ENCODE results near the gene ENO1. TPM values are rescaled to one million over a fixed set of nuclear protein-coding genes. Genes with fewer than 3 reads are reported as not detected.
"Not testable (repeated sequence)": the region's sequence is repeated elsewhere in the genome, so short reads cannot be mapped to it uniquely, and the experiment has no call there.

The ENO1 gene
- total RNA-seq, 2 experiments from 2014 or later: 3,008 to 3,028 TPM

DNA sequence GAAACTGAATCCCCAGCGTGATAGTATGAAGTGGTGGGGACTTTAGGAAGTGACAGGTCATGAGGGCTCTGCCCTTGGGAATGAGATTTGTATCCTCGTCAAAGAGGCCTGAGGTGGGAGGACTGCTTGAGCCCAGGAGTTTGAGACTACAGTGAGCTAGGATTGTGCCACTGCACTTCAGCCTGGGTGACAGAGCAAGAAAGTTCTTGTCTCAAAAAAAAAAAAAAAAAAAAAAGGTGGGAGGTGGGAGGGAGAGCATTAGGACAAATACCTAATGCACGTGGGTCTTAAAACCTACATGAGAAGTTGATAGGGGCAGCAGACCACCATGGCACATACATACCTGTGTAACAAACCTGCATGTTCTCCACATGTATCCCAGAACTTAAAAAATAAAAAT is 37.1 kb downstream of the ENO1 start:
- ChIA-PET CTCF (interaction anchor here (0.9 kb wide), 1 partner anchor 163 kb away, joined by 3 read pairs; no protein-coding TSS in a partner anchor), POLR2A (no interaction called here)
- Mint-ChIP-seq H3K27me3 (no peaks in the 10 kb centered on the region), H3K36me3 (no peaks in the 10 kb centered on the region), H3K4me3 (no peak overlapping the region), H3K27ac (no peak overlapping the region), H3K4me1 (ENCODE audit: low read depth) (no peaks in the 10 kb centered on the region), H3K9me3 (peaks cover 8% of the 10 kb centered on the region)
- intact Hi-C loops (cut with micrococcal nuclease): no loop called here
- DNase-seq: no peak

GRCh38 chr1:8839990-8840389 is 38.5 kb downstream of the ENO1 start:
- CTCF ChIA-PET: interaction anchor here (4.4 kb wide), 1 partner anchor 9 kb away, joined by 49 read pairs; no protein-coding TSS in a partner anchor
- intact Hi-C loops (cut with micrococcal nuclease): no loop called here
- Mint-ChIP-seq H3K4me1 (ENCODE audit: low read depth) (no peaks in the 10 kb centered on the region), H3K36me3 (no peaks in the 10 kb centered on the region), H3K9me3 (peaks cover 8% of the 10 kb centered on the region), H3K4me3 (no peak overlapping the region), H3K27ac (no peak overlapping the region), H3K27me3 (no peaks in the 10 kb centered on the region)
- POLR2A ChIA-PET: interaction anchor here (1.0 kb wide), 1 partner anchor 296 kb away, joined by 3 read pairs; no protein-coding TSS in a partner anchor
- DNase-seq: no peak

GRCh38 chr1:8835941-8836643 is 42.4 kb downstream of the ENO1 start:
- Mint-ChIP-seq H3K27ac (no peak overlapping the region), H3K9me3 (peaks cover 8% of the 10 kb centered on the region), H3K4me1 (ENCODE audit: low read depth) (no peaks in the 10 kb centered on the region), H3K4me3 (no peak overlapping the region), H3K27me3 (no peaks in the 10 kb centered on the region), H3K36me3 (no peaks in the 10 kb centered on the region)
- intact Hi-C loops (cut with micrococcal nuclease): no loop called here
- DNase-seq: no peak
- POLR2A ChIA-PET: no interaction called here
- CTCF ChIA-PET: interaction anchor here (1.9 kb wide), 1 partner anchor 13 kb away, joined by 11 read pairs; no protein-coding TSS in a partner anchor

DNA sequence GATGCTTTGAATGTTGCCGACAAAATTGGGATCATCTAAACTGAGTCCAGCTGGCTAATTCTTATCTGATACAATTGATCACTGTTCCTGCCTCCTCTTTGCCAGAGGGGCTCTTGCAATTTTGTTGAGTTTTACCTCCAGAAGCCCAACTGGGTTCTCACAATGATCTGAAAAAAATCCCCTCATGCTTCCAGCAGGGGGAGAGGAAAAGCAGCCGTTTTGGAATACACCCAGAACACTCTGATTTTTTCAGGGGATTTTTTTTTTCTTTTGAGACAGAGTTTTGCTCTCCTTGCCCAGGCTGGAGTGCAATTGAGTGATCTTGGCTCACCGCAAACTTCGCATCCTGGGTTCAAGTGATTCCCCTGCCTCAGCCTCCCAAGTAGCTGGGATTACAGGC is 47.1 kb downstream of the ENO1 start:
- Mint-ChIP-seq H3K9me3 (no peaks in the 10 kb centered on the region), H3K4me3 (no peak overlapping the region), H3K36me3 (no peaks in the 10 kb centered on the region), H3K27me3 (no peaks in the 10 kb centered on the region), H3K4me1 (ENCODE audit: low read depth) (peaks cover 7% of the 10 kb centered on the region), H3K27ac (no peak overlapping the region)
- ChIA-PET POLR2A (no interaction called here), CTCF (interaction anchor here (1.1 kb wide), 1 partner anchor 17 kb away, joined by 3 read pairs; no protein-coding TSS in a partner anchor)
- intact Hi-C loops (cut with micrococcal nuclease): no loop called here
- no peak for DNase-seq

DNA sequence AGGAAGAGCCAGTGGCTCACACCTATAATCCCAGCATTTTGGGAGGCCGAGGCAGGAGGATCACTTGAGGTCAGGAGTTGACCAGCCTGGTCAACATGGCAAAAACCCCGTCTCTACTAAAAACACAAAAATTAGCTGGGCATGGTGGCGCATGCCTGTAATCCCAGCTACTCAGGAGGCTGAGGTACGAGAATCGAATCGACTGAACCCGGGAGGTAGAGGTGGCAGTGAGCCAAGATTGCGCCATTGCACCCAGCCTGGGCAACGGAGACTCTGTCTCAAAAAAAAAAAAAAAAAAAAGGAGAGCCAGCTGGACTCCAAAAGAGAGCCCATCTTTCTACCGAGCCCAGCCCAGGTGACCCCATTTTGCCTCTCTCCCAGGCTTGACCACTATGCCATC is 47.8 kb downstream of the ENO1 start:
- H3K9me3 Mint-ChIP-seq; POLR2A ChIA-PET; H3K4me3 Mint-ChIP-seq; intact Hi-C loops (cut with micrococcal nuclease); H3K27ac Mint-ChIP-seq; H3K27me3 Mint-ChIP-seq; H3K36me3 Mint-ChIP-seq; DNase-seq; H3K4me1 Mint-ChIP-seq (ENCODE audit: low read depth): not testable (repeated sequence)
- CTCF ChIA-PET: interaction anchor here (1.3 kb wide), 1 partner anchor 18 kb away, joined by 5 read pairs; no protein-coding TSS in a partner anchor

- no peak overlapping the region for H3K27ac Mint-ChIP-seq
Observed at GRCh38 chr1:8825985-8826481, 52.5 kb downstream of the ENO1 start.

GRCh38 chr1:8823295-8823664 is 55.2 kb downstream of the ENO1 start:
- H3K36me3 Mint-ChIP-seq: no peaks in the 10 kb centered on the region
- H3K4me3 Mint-ChIP-seq: no peak overlapping the region
- intact Hi-C loops (cut with micrococcal nuclease): no loop called here
- H3K4me1 Mint-ChIP-seq (ENCODE audit: low read depth): peaks cover 3% of the 10 kb centered on the region
- H3K27me3 Mint-ChIP-seq: peaks cover 4% of the 10 kb centered on the region
- no peak overlapping the region for H3K27ac Mint-ChIP-seq
- no peaks in the 10 kb centered on the region for H3K9me3 Mint-ChIP-seq
- ChIA-PET POLR2A (no interaction called here), CTCF (no interaction called here)
- DNase-seq: no peak

More at GRCh38 chr1:8825985-8826481, 52.5 kb downstream of the ENO1 start:
- no peaks in the 10 kb centered on the region for H3K36me3 Mint-ChIP-seq
- no peak overlapping the region for H3K4me3 Mint-ChIP-seq
- no peaks in the 10 kb centered on the region for H3K9me3 Mint-ChIP-seq
- H3K27me3 Mint-ChIP-seq: no peaks in the 10 kb centered on the region
- H3K4me1 Mint-ChIP-seq (ENCODE audit: low read depth): peaks cover 7% of the 10 kb centered on the region
- POLR2A ChIA-PET: no interaction called here
- intact Hi-C loops (cut with micrococcal nuclease): no loop called here
- CTCF ChIA-PET: no interaction called here
- no peak for DNase-seq

GRCh38 chr1:8822373-8823294 is 55.9 kb downstream of the ENO1 start:
- DNase-seq: no peak
- H3K9me3 Mint-ChIP-seq: no peaks in the 10 kb centered on the region
- ChIA-PET CTCF (interaction anchor here (3.7 kb wide), 1 partner anchor 26 kb away, joined by 31 read pairs; no protein-coding TSS in a partner anchor), POLR2A (no interaction called here)
- H3K36me3 Mint-ChIP-seq: no peaks in the 10 kb centered on the region
- no peak overlapping the region for H3K4me3 Mint-ChIP-seq
- intact Hi-C loops (cut with micrococcal nuclease): no loop called here
- peaks cover 4% of the 10 kb centered on the region for H3K27me3 Mint-ChIP-seq
- H3K4me1 Mint-ChIP-seq (ENCODE audit: low read depth): peaks cover 6% of the 10 kb centered on the region
- H3K27ac Mint-ChIP-seq: no peak overlapping the region

DNA sequence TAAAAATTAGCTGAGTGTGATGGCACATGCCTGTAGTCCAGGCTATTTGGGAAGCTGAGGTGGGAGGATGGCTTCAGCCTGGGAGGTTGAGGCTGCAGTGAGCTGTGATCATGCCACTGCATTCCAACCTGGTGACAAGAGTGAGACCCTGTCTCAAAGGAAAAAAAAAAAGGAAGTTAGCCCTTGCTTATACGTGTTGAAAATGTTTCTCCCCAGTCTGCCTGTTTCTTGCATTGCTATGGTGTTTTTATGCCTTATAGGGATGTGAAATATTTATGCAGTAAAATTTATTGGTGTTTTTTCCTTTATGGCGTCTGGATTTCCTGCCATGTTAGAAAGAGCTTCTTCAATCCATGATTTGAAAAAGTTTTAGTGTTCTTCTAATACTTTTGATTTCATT is 57.4 kb downstream of the ENO1 start:
- Mint-ChIP-seq H3K36me3 (no peaks in the 10 kb centered on the region), H3K27ac (no peak overlapping the region), H3K9me3 (no peaks in the 10 kb centered on the region), H3K4me1 (ENCODE audit: low read depth) (peaks cover 14% of the 10 kb centered on the region), H3K4me3 (no peak overlapping the region), H3K27me3 (peaks cover 4% of the 10 kb centered on the region)
- intact Hi-C loops (cut with micrococcal nuclease): no loop called here
- ChIA-PET POLR2A (no interaction called here), CTCF (interaction anchor here (0.6 to 3.7 kb wide), 4 partner anchors 28 to 374 kb away, joined by 3 to 31 read pairs (median 4); no protein-coding TSS in a partner anchor)
- DNase-seq: no peak

- CTCF ChIA-PET: interaction anchor here (3.7 kb wide), 1 partner anchor 30 kb away, joined by 31 read pairs; no protein-coding TSS in a partner anchor
- intact Hi-C loops (cut with micrococcal nuclease): loop anchor here (1.0 to 5.0 kb wide), 3 partner anchors 115 to 309 kb away; partner anchors contain the start of gene GPR157
- H3K27me3 Mint-ChIP-seq, H3K27ac Mint-ChIP-seq, H3K36me3 Mint-ChIP-seq, H3K9me3 Mint-ChIP-seq, POLR2A ChIA-PET, DNase-seq: not testable (repeated sequence)
- Mint-ChIP-seq H3K4me1 (ENCODE audit: low read depth) (peaks cover 37% of the 10 kb centered on the region), H3K4me3 (peak overlapping the region; percentile 86)
Observed at GRCh38 chr1:8818789-8819188, 59.7 kb downstream of the ENO1 start.

DNA sequence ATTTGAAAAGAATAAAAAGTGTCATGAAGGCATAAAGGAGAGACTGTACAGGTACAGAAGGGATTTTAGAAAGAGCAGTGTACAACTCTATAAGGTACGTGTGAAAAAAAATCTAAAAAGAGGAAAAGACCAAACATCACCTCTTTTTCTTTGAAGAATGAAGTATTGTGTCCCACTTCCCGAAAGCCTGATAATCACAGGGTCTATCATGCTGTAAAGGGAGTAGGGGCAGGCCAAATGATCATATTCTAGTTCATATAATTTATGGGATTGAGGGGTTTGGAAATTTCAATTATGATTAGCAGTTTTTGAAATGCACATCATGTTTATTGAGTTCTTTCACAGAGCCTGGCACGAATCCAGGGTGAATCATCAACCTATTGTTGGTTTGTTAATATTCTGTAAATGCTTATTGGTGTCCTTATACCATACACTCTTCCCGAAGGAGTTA is 60.1 kb downstream of the ENO1 start:
- POLR2A ChIA-PET: no interaction called here
- peaks cover 4% of the 10 kb centered on the region for H3K27me3 Mint-ChIP-seq
- DNase-seq: no peak
- H3K4me3 Mint-ChIP-seq: peak overlapping the region; percentile 86
- no peaks in the 10 kb centered on the region for H3K9me3 Mint-ChIP-seq
- H3K36me3 Mint-ChIP-seq: no peaks in the 10 kb centered on the region
- CTCF ChIA-PET: no interaction called here
- intact Hi-C loops (cut with micrococcal nuclease): loop anchor here (1.0 to 5.0 kb wide), 3 partner anchors 115 to 309 kb away; partner anchors contain the start of gene GPR157
- peak overlapping the region; percentile 83 for H3K27ac Mint-ChIP-seq
- peaks cover 39% of the 10 kb centered on the region for H3K4me1 Mint-ChIP-seq (ENCODE audit: low read depth)
